B cell (primary cell): ENCODE results near the gene CPSF2.

Experiments used
- EZH2 ChIP-seq: IDR thresholded peaks from 2 replicates; pipeline ENCODE4 v1.6.1; 2012; ENCODE audit warnings: borderline replicate concordance, low read depth, mild to moderate bottlenecking, moderate library complexity, low read length; ENCODE audit not compliant: insufficient read depth, poor library complexity, severe bottlenecking
- TF ChIP-seq, protein P1 (sequence below): fragments of 200-600 bp; IDR thresholded peaks from one replicate; pipeline ENCODE4 v1.8.0; 2022; ENCODE audit warnings: antibody characterized with exemption, mild to moderate bottlenecking

DNA sequence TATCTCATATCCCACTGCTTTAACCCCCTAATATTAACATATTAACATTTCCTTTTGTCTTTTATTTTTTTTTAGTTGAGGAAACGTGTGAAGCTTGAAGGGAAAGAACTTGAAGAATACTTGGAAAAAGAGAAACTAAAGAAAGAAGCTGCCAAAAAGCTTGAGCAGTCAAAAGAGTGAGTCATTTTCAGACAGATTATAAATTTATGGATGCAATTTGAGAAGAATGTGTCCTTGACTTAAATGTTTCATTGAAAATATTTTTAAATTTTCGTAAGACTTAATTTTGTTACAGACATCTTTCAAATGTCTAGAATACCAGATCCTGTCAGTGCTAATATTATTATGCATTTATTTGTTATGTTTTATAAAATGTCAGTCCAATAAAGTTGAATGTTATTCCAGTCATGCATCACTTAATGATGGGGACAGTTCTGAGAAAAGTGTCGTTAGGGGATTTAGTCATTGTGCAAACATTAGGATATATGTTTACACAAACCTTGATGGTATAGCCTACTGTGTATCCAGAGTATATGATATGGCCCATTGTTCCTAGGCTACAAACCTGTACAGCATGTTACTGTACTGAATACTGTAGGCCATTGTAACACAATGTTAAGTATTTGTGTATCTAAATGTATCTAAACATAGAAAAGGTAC, 32.6 kb downstream of the CPSF2 start:
- TF ChIP-seq, protein P1, sequence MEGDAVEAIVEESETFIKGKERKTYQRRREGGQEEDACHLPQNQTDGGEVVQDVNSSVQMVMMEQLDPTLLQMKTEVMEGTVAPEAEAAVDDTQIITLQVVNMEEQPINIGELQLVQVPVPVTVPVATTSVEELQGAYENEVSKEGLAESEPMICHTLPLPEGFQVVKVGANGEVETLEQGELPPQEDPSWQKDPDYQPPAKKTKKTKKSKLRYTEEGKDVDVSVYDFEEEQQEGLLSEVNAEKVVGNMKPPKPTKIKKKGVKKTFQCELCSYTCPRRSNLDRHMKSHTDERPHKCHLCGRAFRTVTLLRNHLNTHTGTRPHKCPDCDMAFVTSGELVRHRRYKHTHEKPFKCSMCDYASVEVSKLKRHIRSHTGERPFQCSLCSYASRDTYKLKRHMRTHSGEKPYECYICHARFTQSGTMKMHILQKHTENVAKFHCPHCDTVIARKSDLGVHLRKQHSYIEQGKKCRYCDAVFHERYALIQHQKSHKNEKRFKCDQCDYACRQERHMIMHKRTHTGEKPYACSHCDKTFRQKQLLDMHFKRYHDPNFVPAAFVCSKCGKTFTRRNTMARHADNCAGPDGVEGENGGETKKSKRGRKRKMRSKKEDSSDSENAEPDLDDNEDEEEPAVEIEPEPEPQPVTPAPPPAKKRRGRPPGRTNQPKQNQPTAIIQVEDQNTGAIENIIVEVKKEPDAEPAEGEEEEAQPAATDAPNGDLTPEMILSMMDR = no peak
- no peak for TF ChIP-seq EZH2
